Transverse colon (tissue), 4 donors: ENCODE data around the gene NWD2.

Source experiments
- CTCF ChIP-seq, 5 experiments: fragments of 200-600 bp in 3 of 5; fragments of 450-650 bp in 2 of 5; sonication (generic) in 3 of 5; IDR thresholded peaks; 1 replicate in 2 of 5; 2 replicates in 3 of 5; pipeline ENCODE4 v1.5.1; 2016 to 2017; ENCODE audit warnings: antibody characterized with exemption in 5 of 5, inconsistent platforms in 3 of 5, mild to moderate bottlenecking in 2 of 5, moderate library complexity in 1 of 5
- POLR2A ChIP-seq: fragments of 450-650 bp; IDR thresholded peaks from one replicate; pipeline ENCODE4 v1.6.1; 2016; ENCODE audit warnings: antibody characterized with exemption, mild to moderate bottlenecking, moderate library complexity
- POLR2AphosphoS5 ChIP-seq, 3 donors: sonication (generic); formaldehyde crosslinking; IDR thresholded peaks; one replicate each; pipeline ENCODE4 v1.6.1; 2016; ENCODE audit warnings: antibody characterized with exemption in 3 of 3

- TF ChIP-seq CTCF (IDR thresholded peaks at IDR 0.05): no peak
- no peak for TF ChIP-seq POLR2AphosphoS5 (IDR thresholded peaks at IDR 0.05)
- TF ChIP-seq POLR2A: no peak
These were observed 239.1 kb downstream of the NWD2 start for GRCh38 chr4:37483610-37484009.
